Effector CD8-positive, alpha-beta T cell (primary cell): ENCODE data around the gene USP24.

Experiments
- DNase-seq: peaks from one replicate; lab custom pipeline; 2025; lab: John Stamatoyannopoulos, UW

USP24 gene

GRCh38 chr1:55069280-55069679 lies 145.9 kb downstream of the USP24 start:
- no peak for DNase-seq

GRCh38 chr1:55068638-55069037 lies 146.5 kb downstream of the USP24 start:
- DNase-seq, result no peak

GRCh38 chr1:55067914-55068313 lies 147.2 kb downstream of the USP24 start:
- DNase-seq, result no peak

- no peak for DNase-seq
These were observed 148.0 kb downstream of the USP24 start for GRCh38 chr1:55067022-55067778.

- DNase-seq, result no peak
These were observed 149.5 kb downstream of the USP24 start for GRCh38 chr1:55065648-55066047.

- no peak for DNase-seq
These were observed 150.3 kb downstream of the USP24 start for GRCh38 chr1:55064861-55065263.

- no peak for DNase-seq
These were observed 151.0 kb downstream of the USP24 start for GRCh38 chr1:55064071-55064581.

GRCh38 chr1:55063577-55063942 lies 151.6 kb downstream of the USP24 start:
- DNase-seq, result no peak

GRCh38 chr1:55062801-55063576 lies 152.2 kb downstream of the USP24 start:
- no peak for DNase-seq

GRCh38 chr1:55061706-55062321 lies 153.3 kb downstream of the USP24 start:
- no peak for DNase-seq

- no peak for DNase-seq
These were observed 154.0 kb downstream of the USP24 start for GRCh38 chr1:55061000-55061705.

GRCh38 chr1:55060133-55060999 lies 154.8 kb downstream of the USP24 start:
- no peak for DNase-seq

- DNase-seq, result no peak
These were observed 155.6 kb downstream of the USP24 start for GRCh38 chr1:55059302-55060132.

GRCh38 chr1:55057956-55058298 lies 157.2 kb downstream of the USP24 start:
- no peak for DNase-seq

GRCh38 chr1:55057270-55057955 lies 157.8 kb downstream of the USP24 start:
- DNase-seq, result no peak

GRCh38 chr1:55056632-55056992 lies 158.6 kb downstream of the USP24 start:
- no peak for DNase-seq

- no peak for DNase-seq
These were observed 159.1 kb downstream of the USP24 start for GRCh38 chr1:55055951-55056631.

- DNase-seq, result no peak
These were observed 159.9 kb downstream of the USP24 start for GRCh38 chr1:55055084-55055882.
